Stimulated activated naive B cell treated with anti-CD40 and anti-IgM and Interleukin-4, amounts not matched to agents 10 μg/mL and 1 μg/mL and 100 μg/mL, for 72 hours (primary cell): ENCODE results near the gene TPR.

Experiments used
- ATAC-seq, 2 donors: fragments of 150-1000 bp; cut with Tn5 transposase; replicated peaks; 2 replicates each; pipeline ENCODE4 v1.10.0; 2021; ENCODE audit warnings: moderate library complexity in 1 of 2
- DNase-seq: peaks from one replicate; pipeline ENCODE4 v3.0.0; 2021
- H3K27ac Mint-ChIP-seq: one replicate; pipeline ENCODE4 v1.8.0; 2022; ENCODE audit warnings: mild to moderate bottlenecking, mixed read lengths
- H3K27me3 Mint-ChIP-seq, 2 donors: one replicate each; pipeline ENCODE4 v1.8.0; 2022; ENCODE audit warnings: mixed read lengths in 2 of 2
- H3K36me3 Mint-ChIP-seq, 2 donors: one replicate each; pipeline ENCODE4 v1.8.0; 2022; ENCODE audit warnings: mixed read lengths in 2 of 2, mild to moderate bottlenecking in 1 of 2
- H3K4me1 Mint-ChIP-seq, 2 donors: one replicate each; pipeline ENCODE4 v1.8.0; 2022; ENCODE audit warnings: mixed read lengths in 2 of 2, mild to moderate bottlenecking in 1 of 2
- H3K4me3 Mint-ChIP-seq, 2 donors: one replicate each; pipeline ENCODE4 v1.8.0; 2022; ENCODE audit warnings: mild to moderate bottlenecking in 2 of 2, mixed read lengths in 2 of 2, moderate library complexity in 1 of 2
- H3K9me3 Mint-ChIP-seq, 2 donors: one replicate each; pipeline ENCODE4 v1.8.0; 2022; ENCODE audit warnings: mixed read lengths in 2 of 2, mild to moderate bottlenecking in 1 of 2

TPR gene

DNA sequence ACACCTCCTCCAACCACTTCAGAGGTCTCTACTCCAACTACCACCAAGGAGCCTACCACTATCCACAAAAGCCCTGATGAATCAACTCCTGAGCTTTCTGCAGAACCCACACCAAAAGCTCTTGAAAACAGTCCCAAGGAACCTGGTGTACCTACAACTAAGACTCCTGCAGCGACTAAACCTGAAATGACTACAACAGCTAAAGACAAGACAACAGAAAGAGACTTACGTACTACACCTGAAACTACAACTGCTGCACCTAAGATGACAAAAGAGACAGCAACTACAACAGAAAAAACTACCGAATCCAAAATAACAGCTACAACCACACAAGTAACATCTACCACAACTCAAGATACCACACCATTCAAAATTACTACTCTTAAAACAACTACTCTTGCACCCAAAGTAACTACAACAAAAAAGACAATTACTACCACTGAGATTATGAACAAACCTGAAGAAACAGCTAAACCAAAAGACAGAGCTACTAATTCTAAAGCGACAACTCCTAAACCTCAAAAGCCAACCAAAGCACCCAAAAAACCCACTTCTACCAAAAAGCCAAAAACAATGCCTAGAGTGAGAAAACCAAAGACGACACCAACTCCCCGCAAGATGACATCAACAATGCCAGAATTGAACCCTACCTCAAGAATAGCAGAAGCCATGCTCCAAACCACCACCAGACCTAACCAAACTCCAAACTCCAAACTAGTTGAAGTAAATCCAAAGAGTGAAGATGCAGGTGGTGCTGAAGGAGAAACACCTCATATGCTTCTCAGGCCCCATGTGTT lies 66.6 kb downstream of the TPR start:
- DNase-seq: no peak
- Mint-ChIP-seq H3K27ac (no peak overlapping the region), H3K9me3 (no peaks in the 10 kb centered on the region), H3K27me3 (no peaks in the 10 kb centered on the region), H3K4me3 (no peak overlapping the region), H3K4me1 (peaks cover 2 to 5% of the 10 kb centered on the region in 2 donors), H3K36me3 (peaks cover 5 to 7% of the 10 kb centered on the region in 2 donors)
- no peak for ATAC-seq

GRCh38 chr1:186307445-186307844 lies 67.6 kb downstream of the TPR start:
- DNase-seq (no peak), ATAC-seq (no peak)
- H3K27me3 Mint-ChIP-seq: no peaks in the 10 kb centered on the region
- H3K4me1 Mint-ChIP-seq: peaks cover 2 to 5% of the 10 kb centered on the region in 2 donors
- H3K36me3 Mint-ChIP-seq: peaks cover 5 to 7% of the 10 kb centered on the region in 2 donors
- H3K27ac Mint-ChIP-seq: peak overlapping the region; percentile 32
- no peaks in the 10 kb centered on the region for H3K9me3 Mint-ChIP-seq
- H3K4me3 Mint-ChIP-seq: no peak overlapping the region

GRCh38 chr1:186306533-186306932 lies 68.5 kb downstream of the TPR start:
- no peak for DNase-seq
- Mint-ChIP-seq H3K4me1 (peaks cover 2 to 5% of the 10 kb centered on the region in 2 donors), H3K36me3 (peaks cover 5 to 7% of the 10 kb centered on the region in 2 donors), H3K9me3 (no peaks in the 10 kb centered on the region), H3K4me3 (no peak overlapping the region), H3K27ac (no peak overlapping the region), H3K27me3 (no peaks in the 10 kb centered on the region)
- no peak for ATAC-seq

GRCh38 chr1:186304982-186305949 lies 69.8 kb downstream of the TPR start:
- Mint-ChIP-seq H3K9me3 (no peaks in the 10 kb centered on the region), H3K27ac (no peak overlapping the region), H3K36me3 (peaks cover 4 to 5% of the 10 kb centered on the region in 2 donors), H3K27me3 (no peaks in the 10 kb centered on the region), H3K4me3 (no peak overlapping the region), H3K4me1 (peaks cover 2 to 5% of the 10 kb centered on the region in 2 donors)
- no peak for DNase-seq
- peak; percentile 65 to 66 for ATAC-seq

DNA sequence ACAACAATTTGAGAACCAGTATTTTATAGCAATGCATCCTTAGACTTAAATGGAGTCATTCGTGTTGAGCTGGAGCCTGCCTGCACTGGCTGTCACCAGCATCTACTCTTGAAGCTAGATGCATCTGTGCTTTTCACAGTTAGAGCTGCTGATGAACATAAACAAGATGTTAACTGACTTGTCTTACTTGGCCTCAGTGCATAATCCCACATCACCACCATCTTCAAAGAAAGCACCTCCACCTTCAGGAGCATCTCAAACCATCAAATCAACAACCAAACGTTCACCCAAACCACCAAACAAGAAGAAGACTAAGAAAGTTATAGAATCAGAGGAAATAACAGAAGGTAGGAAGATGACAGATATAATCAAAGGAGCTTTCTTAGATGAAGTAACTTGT lies 71.1 kb downstream of the TPR start:
- no peak for ATAC-seq
- no peaks in the 10 kb centered on the region for H3K27me3 Mint-ChIP-seq
- H3K4me3 Mint-ChIP-seq: no peak overlapping the region
- H3K9me3 Mint-ChIP-seq: no peaks in the 10 kb centered on the region
- no peak for DNase-seq
- peaks cover 2 to 5% of the 10 kb centered on the region in 2 donors for H3K4me1 Mint-ChIP-seq
- no peak overlapping the region for H3K27ac Mint-ChIP-seq
- H3K36me3 Mint-ChIP-seq: no peaks in the 10 kb centered on the region

DNA sequence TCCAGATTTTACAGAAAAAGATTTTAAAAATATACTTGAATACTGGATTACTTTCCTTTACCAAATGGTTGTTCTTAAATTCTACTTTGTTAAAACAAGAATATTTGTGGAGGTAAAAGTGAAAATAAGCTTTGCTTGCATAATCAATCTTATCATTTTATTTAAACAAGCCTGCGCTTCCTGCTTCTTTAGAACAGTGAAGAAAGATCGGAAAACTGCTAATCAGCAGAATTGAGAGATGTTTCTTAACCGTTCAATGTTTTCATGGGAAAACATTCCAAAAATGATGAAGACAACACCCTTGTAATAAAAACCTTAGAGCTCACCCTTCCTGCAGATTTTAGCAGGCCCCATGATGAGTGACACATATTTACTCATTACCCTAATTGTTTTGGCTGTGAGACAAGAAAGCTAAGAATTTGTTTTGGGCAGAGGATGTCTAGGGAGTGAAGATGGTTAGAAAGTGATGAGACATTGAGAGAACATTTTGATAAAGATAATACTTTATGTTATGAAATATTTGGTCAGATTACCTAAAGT lies 72.6 kb downstream of the TPR start:
- Mint-ChIP-seq H3K27me3 (no peaks in the 10 kb centered on the region), H3K27ac (no peak overlapping the region), H3K4me1 (peaks cover 2 to 5% of the 10 kb centered on the region in 2 donors), H3K4me3 (no peak overlapping the region), H3K9me3 (no peaks in the 10 kb centered on the region), H3K36me3 (no peaks in the 10 kb centered on the region)
- no peak for DNase-seq
- no peak for ATAC-seq

- no peaks in the 10 kb centered on the region for H3K27me3 Mint-ChIP-seq
- no peak for DNase-seq
- H3K9me3 Mint-ChIP-seq: no peaks in the 10 kb centered on the region
- peaks cover 2 to 3% of the 10 kb centered on the region in 2 donors for H3K4me1 Mint-ChIP-seq
- H3K27ac Mint-ChIP-seq: no peak overlapping the region
- no peaks in the 10 kb centered on the region for H3K36me3 Mint-ChIP-seq
- H3K4me3 Mint-ChIP-seq: no peak overlapping the region
- no peak for ATAC-seq
Measured at GRCh38 chr1:186301448-186301847, 73.6 kb downstream of the TPR start.

- no peak for DNase-seq
- Mint-ChIP-seq H3K4me3 (no peak overlapping the region), H3K9me3 (no peaks in the 10 kb centered on the region), H3K27ac (no peak overlapping the region), H3K36me3 (no peaks in the 10 kb centered on the region), H3K4me1 (no peaks in the 10 kb centered on the region), H3K27me3 (no peaks in the 10 kb centered on the region)
- no peak for ATAC-seq
Measured at GRCh38 chr1:186300056-186300455, 75.0 kb downstream of the TPR start.

DNA sequence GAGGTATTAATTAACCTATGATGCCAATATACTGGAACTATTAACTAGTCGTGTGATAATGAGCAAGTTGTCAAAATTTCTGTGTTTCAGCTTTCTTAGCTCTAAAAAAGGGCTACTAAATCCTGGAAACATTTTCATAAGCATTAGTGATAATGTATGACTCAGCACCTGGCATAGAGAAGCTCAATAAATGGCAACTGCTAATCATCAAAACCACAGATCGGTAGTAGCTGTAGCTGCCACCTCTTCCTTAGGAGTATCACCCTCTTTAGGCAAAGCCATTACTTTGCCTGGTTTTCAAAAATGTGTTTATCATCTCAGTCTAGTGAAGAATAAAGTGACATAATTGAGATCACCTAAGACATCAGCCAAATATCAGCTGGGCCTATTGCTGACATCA lies 75.5 kb downstream of the TPR start:
- H3K36me3 Mint-ChIP-seq: no peaks in the 10 kb centered on the region
- DNase-seq: no peak

GRCh38 chr1:186298851-186299250 lies 76.2 kb downstream of the TPR start:
- Mint-ChIP-seq H3K27ac (no peak overlapping the region), H3K36me3 (no peaks in the 10 kb centered on the region), H3K4me1 (no peaks in the 10 kb centered on the region), H3K4me3 (no peak overlapping the region), H3K9me3 (no peaks in the 10 kb centered on the region), H3K27me3 (no peaks in the 10 kb centered on the region)
- no peak for ATAC-seq
- DNase-seq: no peak

More for the DNA sequence above, 75.5 kb downstream of the TPR start:
- Mint-ChIP-seq H3K27ac (no peak overlapping the region), H3K27me3 (no peaks in the 10 kb centered on the region), H3K4me3 (no peak overlapping the region), H3K9me3 (no peaks in the 10 kb centered on the region), H3K4me1 (no peaks in the 10 kb centered on the region)
- ATAC-seq: no peak

DNA sequence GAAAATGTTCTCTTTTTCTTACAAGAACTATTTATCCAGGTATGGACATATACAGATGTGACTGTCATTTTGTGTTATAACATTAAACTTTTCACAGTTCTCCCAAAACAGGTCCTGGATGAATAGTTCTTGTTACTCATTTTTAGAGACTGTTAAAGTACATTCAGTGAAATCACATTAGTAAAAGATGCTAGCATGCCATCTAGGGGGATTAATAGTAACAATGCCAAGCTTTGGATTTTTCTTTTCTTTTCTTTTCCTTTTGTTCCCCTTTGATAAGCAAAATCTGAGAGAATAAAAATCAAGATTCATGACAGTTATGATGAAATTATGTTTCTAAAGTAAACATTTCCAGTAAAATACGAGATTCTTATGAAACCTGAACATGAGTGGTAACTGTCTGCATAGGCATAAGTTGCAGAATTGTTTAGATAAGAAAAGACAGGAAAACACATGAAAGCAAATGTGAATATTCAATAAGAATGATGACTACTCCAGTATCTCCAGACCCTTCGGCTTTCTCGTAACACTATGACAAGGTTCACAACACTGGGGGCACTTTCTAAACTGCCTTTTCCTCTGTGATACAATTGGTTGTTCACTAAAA lies 77.5 kb downstream of the TPR start:
- no peaks in the 10 kb centered on the region for H3K9me3 Mint-ChIP-seq
- H3K4me1 Mint-ChIP-seq: no peaks in the 10 kb centered on the region
- ATAC-seq: no peak
- no peaks in the 10 kb centered on the region for H3K27me3 Mint-ChIP-seq
- no peak for DNase-seq
- H3K4me3 Mint-ChIP-seq: no peak overlapping the region
- H3K36me3 Mint-ChIP-seq: no peaks in the 10 kb centered on the region
- no peak overlapping the region for H3K27ac Mint-ChIP-seq

DNA sequence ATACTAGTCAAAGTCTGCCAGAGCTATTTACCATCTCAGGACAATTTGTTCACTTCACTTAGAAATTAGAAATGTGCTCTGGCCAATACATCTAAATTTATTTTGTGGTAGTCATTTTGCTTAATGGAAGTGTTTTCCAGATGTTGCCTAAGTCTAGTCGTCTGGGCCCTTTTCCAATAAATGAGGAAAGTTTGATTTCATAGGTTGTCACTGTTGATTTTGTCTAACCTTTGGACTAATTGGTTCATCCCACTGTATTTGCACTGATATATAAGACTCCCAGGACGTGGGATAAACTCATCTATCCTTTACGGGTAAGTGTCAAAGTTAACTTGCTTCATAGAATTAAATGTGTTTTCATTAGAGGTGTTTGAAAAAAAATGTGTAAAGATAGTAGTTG lies 79.1 kb downstream of the TPR start, which contains the start of gene PRG4:
TSS of gene PRG4 (plus strand) at position 300 of the 400 bp plus-strand sequence.
- no peak for DNase-seq
- no peaks in the 10 kb centered on the region for H3K4me1 Mint-ChIP-seq
- no peaks in the 10 kb centered on the region for H3K36me3 Mint-ChIP-seq
- no peaks in the 10 kb centered on the region for H3K9me3 Mint-ChIP-seq
- no peak for ATAC-seq
- no peak within 1 kb of the TSS for H3K27ac Mint-ChIP-seq
- H3K27me3 Mint-ChIP-seq: no peaks in the 10 kb centered on the region
- no peak within 1 kb of the TSS for H3K4me3 Mint-ChIP-seq

GRCh38 chr1:186292875-186293274 lies 82.2 kb downstream of the TPR start:
- no peaks in the 10 kb centered on the region for H3K36me3 Mint-ChIP-seq
- no peak overlapping the region for H3K27ac Mint-ChIP-seq

DNA sequence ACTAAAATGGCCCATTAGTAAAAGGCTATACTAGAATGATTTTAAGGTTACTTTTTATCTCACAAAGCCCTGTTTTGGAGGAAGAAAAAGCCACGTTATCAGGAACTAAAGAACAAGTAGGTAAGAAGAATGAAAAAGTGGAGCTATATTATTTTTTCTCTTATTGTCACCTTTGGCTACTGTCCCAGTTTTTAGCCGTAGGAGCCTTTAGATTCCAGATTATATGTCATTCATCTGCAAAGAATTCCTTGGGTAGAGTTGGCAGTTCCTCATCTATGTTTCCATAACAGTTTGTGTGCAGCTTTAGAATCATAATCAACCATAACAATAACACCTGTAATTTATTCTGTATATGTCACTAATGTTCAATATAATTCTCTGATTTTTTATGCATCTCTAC lies 83.8 kb downstream of the TPR start:
- H3K9me3 Mint-ChIP-seq: no peaks in the 10 kb centered on the region
- DNase-seq (no peak), ATAC-seq (no peak)
- H3K4me1 Mint-ChIP-seq: no peaks in the 10 kb centered on the region
- H3K27ac Mint-ChIP-seq: no peak overlapping the region
- peaks cover 5 to 6% of the 10 kb centered on the region in 2 donors for H3K27me3 Mint-ChIP-seq
- no peaks in the 10 kb centered on the region for H3K36me3 Mint-ChIP-seq
- H3K4me3 Mint-ChIP-seq: no peak overlapping the region

More at GRCh38 chr1:186292875-186293274, 82.2 kb downstream of the TPR start:
- H3K4me3 Mint-ChIP-seq: no peak overlapping the region
- no peaks in the 10 kb centered on the region for H3K4me1 Mint-ChIP-seq
- DNase-seq (no peak), ATAC-seq (no peak)
- peaks cover 5 to 6% of the 10 kb centered on the region in 2 donors for H3K27me3 Mint-ChIP-seq
- H3K9me3 Mint-ChIP-seq: no peaks in the 10 kb centered on the region
